Measurements from ENCODE around the gene MTFMT.
A peak's percentile ranks its signal among the peaks of the same experiment; 100 is the strongest.
"Not testable (repeated sequence)": the region's sequence is repeated elsewhere in the genome, so short reads cannot be mapped to it uniquely, and the experiment has no call there.

The MTFMT gene

GRCh38 chr15:65034719-65035118 lies 5.3 kb upstream of the MTFMT start:
- no peak for DNase-seq

DNA sequence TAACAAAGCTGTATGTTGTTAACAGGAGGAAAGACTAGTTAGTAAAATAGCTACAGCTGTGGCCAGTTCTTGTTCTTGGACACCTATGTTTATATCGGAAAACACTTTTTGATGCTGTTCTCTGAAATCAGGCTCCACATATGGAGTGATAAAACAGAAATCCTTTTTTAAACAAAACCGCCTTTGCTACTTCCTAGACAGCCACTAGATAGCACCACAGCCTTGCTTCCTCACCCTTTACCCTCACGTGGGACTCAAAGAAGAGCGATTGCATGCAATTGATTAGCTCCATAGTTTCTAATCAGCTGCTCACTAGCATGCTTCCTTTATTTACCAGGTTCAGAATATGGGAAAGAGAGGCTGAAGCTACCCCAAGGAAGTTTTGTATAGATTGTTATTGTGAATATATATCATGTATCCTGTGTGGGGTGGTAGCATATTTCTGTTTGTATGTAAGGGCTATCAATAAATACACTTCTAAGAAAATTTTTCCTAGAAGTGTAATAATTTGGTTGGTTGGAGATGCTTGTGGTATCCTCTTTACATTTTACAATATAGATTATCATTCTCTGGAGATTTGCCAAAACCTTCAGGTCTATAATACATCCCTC lies 4.3 kb upstream of the MTFMT start:
- no peak for DNase-seq

DNA sequence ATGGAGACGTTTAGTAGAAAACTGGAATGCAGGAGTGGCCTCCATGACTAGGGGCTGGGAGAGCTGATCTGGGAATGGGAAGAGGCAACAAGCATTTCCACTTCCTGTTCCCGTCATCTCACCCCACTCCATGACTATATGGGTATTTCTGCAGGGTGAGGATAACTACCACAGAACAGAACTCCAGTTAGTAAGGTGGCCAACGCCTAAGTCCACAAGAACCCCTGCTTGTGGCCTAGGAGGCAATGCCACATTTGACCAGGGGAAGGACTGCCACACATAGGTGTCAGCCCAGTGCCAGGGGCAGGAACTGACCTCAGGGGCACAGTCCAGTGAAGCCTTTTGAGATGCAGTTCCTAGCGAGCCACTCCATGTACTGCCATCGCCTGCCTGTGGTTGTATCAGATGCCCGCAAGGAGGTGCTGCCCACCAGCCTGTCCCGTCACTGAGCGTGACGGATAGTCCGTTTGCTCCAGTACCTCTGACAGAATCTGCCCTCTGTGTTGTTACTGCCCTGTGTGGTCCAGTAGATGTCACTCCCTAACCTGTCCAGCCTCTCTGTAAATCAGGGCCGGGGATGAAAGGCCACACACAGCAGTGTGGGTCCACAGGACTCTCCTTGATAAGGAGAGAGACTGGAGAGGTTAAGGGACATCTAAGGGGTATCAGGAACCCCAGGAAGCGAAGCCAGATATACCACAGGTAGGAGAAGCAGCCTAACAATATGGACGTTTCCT lies 3.5 kb upstream of the MTFMT start:
- DNase-seq = peak; percentile 32

GRCh38 chr15:65029736-65030208 lies 333 bp upstream of the MTFMT start:
- DNase-seq = no peak

GRCh38 chr15:65028338-65028737 lies 1.1 kb downstream of the MTFMT start:
- no peak for DNase-seq

GRCh38 chr15:65027593-65027992 lies 1.8 kb downstream of the MTFMT start:
- DNase-seq = no peak

DNA sequence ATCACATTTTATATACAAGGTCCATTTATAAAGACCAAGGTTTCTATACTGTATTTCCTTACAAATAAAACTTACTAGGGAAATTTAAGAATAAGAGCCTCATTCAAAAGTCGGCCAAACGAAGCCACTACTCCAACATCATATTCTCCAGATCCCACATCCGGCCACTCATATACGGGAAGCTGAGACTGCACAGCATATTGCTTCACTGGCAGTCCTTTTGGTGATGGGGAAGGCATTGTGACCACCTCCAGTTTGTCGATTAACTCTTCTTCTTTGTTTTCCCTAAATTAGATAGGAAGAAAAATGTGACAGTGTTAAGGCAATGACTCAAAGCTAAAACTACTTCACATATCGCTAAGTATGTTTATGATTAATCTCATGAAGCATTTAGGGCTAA lies 2.7 kb downstream of the MTFMT start:
- no peak for DNase-seq

- DNase-seq = no peak
These were observed 8.0 kb downstream of the MTFMT start for GRCh38 chr15:65021488-65021887.

GRCh38 chr15:65020419-65020818 lies 9.0 kb downstream of the MTFMT start:
- DNase-seq = no peak

- DNase-seq = not testable (repeated sequence)
These were observed 18.2 kb downstream of the MTFMT start for GRCh38 chr15:65011198-65011597.

- DNase-seq = no peak
These were observed 20.5 kb downstream of the MTFMT start for GRCh38 chr15:65008983-65009382.

GRCh38 chr15:65006876-65007275 lies 22.6 kb downstream of the MTFMT start:
- DNase-seq = no peak

GRCh38 chr15:65004993-65005392 lies 24.4 kb downstream of the MTFMT start:
- DNase-seq = no peak

DNA sequence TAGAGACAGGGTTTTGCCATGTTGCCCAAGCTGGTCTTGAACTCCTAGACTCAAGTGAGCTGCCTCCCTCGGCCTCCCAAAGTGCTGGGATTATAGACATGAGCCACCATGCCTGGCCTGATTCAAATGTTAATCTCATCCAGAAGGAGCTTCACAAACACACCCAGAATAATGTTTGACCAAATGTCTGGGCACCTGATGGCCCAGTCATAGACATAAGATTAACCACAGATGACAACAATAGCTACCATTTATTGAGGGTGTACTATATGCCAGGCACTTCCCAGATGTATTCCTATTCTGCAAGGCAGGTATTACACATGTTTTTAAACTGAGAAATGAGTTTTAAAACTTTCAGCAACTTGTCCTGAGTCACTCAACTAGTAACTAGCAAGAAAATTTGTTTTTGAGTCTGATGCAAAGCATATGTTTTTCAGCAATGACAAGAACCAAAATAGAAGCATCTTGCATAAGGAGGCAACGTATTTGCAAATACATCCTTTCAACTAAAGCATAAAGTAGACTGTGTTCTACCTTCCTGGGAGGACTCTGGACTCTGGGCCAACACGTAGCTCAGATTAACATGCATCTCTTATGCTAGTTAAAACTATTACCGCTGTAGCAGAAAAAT lies 31.6 kb downstream of the MTFMT start:
- no peak for DNase-seq

GRCh38 chr15:64997066-64997465 lies 32.4 kb downstream of the MTFMT start:
- no peak for DNase-seq

DNA sequence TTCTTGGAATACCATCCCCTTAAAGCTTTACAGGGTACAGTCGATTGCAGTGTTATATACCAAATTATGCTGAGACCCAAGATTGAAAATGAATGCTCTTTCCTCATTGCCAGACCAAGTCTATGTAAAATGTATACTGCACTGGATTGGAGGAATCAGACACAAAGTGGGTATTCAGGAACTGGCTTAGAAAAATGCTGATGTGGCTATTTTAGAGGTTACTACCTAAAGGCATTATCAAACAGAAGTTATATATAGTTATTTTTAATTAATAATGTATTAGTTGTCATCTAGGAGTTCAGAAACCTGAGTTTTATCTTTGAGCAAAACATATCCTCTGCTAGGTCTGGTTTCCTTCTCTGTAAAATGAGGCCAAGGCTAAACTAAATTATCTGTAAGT lies 36.1 kb downstream of the MTFMT start:
- no peak for DNase-seq

GRCh38 chr15:64991536-64992135 lies 37.8 kb downstream of the MTFMT start:
- no peak for DNase-seq

DNA sequence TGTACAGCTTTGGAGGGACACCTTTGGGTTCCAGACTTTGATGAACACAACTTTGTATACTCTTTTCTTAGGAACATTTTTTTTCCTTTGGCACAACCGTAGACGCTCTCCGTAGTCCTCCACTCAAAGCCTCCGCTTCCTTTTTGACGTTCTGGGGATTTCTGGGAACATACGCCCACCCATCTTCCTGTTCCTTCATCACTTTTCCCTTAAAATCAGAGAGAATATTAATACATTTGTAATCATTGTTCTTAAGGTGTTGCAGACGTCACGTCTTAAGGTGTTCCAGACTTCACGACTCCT lies 39.3 kb downstream of the MTFMT start:
- no peak for DNase-seq

DNA sequence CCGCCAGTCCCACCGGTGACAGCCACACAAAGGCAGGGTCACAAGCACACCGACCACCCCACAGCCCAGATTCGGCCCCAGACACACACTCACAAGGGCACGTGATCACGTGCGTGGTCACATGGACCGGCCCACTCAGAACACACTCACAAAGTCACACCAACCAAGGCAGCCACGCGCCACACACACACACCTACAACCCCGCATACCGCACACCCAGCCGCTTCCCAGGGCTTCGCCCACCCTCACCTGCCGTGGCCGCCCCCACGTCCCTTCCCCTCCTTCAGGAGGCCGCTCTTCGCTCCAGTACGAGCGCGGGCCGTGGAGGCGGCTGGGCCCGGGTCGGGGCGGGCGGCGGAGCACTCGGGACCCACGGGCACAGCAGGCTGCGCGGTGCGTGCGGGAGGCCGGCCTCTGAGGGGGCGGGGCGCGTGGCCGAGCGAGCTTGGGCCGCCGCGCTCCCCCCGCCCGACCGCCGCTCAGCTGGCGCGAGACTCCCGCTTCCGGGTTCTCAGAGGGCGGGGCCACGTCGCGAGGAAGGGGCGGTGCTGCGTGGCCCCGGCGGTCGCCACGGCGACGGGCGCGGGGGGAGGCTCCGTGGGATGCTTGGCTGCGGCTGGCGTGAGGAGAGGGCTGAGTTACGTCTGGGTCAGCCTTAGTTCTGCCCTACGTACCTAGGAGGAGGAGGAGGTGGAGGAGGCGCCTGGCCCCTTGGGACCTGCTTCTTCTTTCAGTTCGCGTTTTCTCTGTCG lies 39.8 kb downstream of the MTFMT start, which contains the start of gene SPG21:
SPG21 (minus strand) TSS at position 499 of the 752 bp plus-strand sequence. CDS start 6,345 bp downstream, outside the sequence.
- peak; percentile 88 for DNase-seq

GRCh38 chr15:64987136-64987535 lies 42.3 kb downstream of the MTFMT start:
- no peak for DNase-seq

DNA sequence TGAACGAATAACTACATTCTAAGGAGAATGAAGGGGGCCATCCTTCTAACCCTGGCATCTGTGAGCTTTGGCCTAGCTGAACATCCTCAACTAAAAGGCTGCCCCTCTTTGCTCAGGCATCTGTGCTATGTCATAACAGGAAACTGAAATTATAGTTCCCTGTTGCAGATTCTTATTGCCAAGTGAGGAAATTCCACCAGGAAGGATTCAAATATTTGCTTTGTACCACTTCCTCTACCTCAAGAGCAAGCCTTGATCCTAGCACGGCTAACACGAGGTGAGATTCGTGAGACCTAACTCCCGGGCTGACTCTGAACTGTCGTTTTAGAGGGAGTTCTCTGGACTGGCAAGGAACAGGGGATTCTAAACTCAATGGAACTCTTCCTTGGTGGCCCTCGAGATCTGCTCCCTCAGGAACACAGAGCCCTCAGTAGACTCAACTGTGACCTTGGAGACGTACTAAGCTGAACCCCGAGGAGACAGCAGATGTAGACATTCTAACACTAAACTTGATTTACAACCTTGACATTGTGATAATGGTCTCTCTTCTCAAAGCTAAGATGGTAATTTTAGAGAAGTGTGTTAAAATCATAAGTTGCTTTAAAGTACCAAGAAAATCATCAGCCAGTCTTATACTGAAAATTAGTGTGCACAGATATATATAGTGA lies 43.9 kb downstream of the MTFMT start:
- no peak for DNase-seq

DNA sequence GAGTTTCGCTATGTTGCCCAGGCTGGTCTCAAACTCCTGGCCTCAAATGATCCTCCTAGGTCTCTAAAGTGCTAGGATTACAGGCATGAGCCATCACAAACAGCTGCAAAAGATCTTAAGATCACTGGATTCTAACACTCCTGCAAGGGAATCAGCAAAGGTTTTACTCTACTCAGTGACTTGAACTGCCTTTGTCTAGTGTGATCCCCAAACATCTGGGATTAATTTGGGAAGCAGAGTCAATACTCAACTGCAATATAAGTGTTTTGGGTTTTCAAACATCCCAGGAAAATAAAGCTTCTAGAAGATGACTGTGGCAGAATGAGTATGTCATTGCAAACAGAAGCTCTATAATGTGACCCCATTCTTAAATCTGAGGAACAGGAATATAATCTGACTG lies 47.0 kb downstream of the MTFMT start:
- DNase-seq = no peak

Measured in activated CD4-positive, alpha-beta T cell treated with anti-CD3 and anti-CD28 coated beads, Interleukin-2, amount 50 U/mL, for 1 hour (primary cell).